CD1c-positive myeloid dendritic cell (primary cell): Measurements from ENCODE around the gene TAF4.
"Not testable (repeated sequence)": the region's sequence is repeated elsewhere in the genome, so short reads cannot be mapped to it uniquely, and the experiment has no call there.

Experiments
- DNase-seq: peaks from one replicate; pipeline ENCODE4 v3.0.0-alpha.2; 2016; ENCODE audit errors: extremely low spot score

The TAF4 gene

GRCh38 chr20:61979090-61979489 lies 86.6 kb downstream of the TAF4 start:
- no peak for DNase-seq

- DNase-seq, result no peak
These were observed 87.2 kb downstream of the TAF4 start for GRCh38 chr20:61978491-61978890.

GRCh38 chr20:61977419-61977786 lies 88.3 kb downstream of the TAF4 start:
- DNase-seq, result no peak

- no peak for DNase-seq
These were observed 88.8 kb downstream of the TAF4 start for GRCh38 chr20:61976644-61977418.

GRCh38 chr20:61976263-61976643 lies 89.4 kb downstream of the TAF4 start:
- DNase-seq, result no peak

- DNase-seq, result no peak
These were observed 90.1 kb downstream of the TAF4 start for GRCh38 chr20:61975407-61976129.

GRCh38 chr20:61974357-61974665 lies 91.4 kb downstream of the TAF4 start:
- no peak for DNase-seq

- DNase-seq, result no peak
These were observed 91.9 kb downstream of the TAF4 start for GRCh38 chr20:61973515-61974356.

GRCh38 chr20:61972636-61973508 lies 92.8 kb downstream of the TAF4 start:
- DNase-seq, result no peak

- not testable (repeated sequence) for DNase-seq
These were observed 94.1 kb downstream of the TAF4 start for GRCh38 chr20:61971595-61971994.

- DNase-seq, result no peak
These were observed 95.3 kb downstream of the TAF4 start for GRCh38 chr20:61970357-61970756.

GRCh38 chr20:61969806-61970205 lies 95.9 kb downstream of the TAF4 start:
- no peak for DNase-seq

GRCh38 chr20:61968932-61969331 lies 96.7 kb downstream of the TAF4 start:
- DNase-seq, result no peak

- DNase-seq, result no peak
These were observed 97.5 kb downstream of the TAF4 start for GRCh38 chr20:61968036-61968810.

- no peak for DNase-seq
These were observed 98.4 kb downstream of the TAF4 start for GRCh38 chr20:61967300-61967699.

GRCh38 chr20:61966492-61967244 lies 99.0 kb downstream of the TAF4 start:
- no peak for DNase-seq

- DNase-seq, result no peak
These were observed 99.8 kb downstream of the TAF4 start for GRCh38 chr20:61965606-61966491.

- no peak for DNase-seq
These were observed 100.7 kb downstream of the TAF4 start for GRCh38 chr20:61964675-61965605.
